Neural progenitor cell (in vitro differentiated cells): ENCODE results near the gene MEGF6. TPM values are rescaled to one million over a fixed set of nuclear protein-coding genes. Genes with fewer than 3 reads are reported as not detected.

Source experiments
- DNase-seq: peaks from one replicate; pipeline ENCODE4 v3.0.0-alpha.2; 2016; ENCODE audit warnings: low spot score
- H2AFZ ChIP-seq: fragments of 200-600 bp; sonication (generic); replicated peaks from 2 replicates; pipeline ENCODE4 v1.6.1; 2016; ENCODE audit warnings: antibody characterized with exemption
- H3F3A ChIP-seq: fragments of 200-600 bp; sonication (generic); 2 replicates; pipeline ENCODE4 v1.6.1; 2016; ENCODE audit warnings: antibody characterized with exemption, low read depth
- H3K27ac ChIP-seq: fragments of 200-600 bp; sonication (generic); 2 replicates; pipeline ENCODE4 v1.5.1; 2016; ENCODE audit warnings: mild to moderate bottlenecking
- H3K27me3 ChIP-seq: fragments of 200-600 bp; sonication (generic); 2 replicates; pipeline ENCODE4 v1.6.1; 2016; ENCODE audit warnings: mild to moderate bottlenecking, moderate library complexity
- H3K36me3 ChIP-seq: fragments of 200-600 bp; sonication (generic); 2 replicates; pipeline ENCODE4 v1.5.1; 2016
- H3K4me1 ChIP-seq: fragments of 200-600 bp; sonication (generic); 2 replicates; pipeline ENCODE4 v1.6.1; 2016; ENCODE audit warnings: mixed run types
- H3K4me2 ChIP-seq: fragments of 200-600 bp; sonication (generic); 2 replicates; pipeline ENCODE4 v1.6.1; 2016
- H3K4me3 ChIP-seq: fragments of 200-600 bp; sonication (generic); 2 replicates; pipeline ENCODE4 v1.5.1; 2016
- H3K79me2 ChIP-seq: fragments of 200-600 bp; sonication (generic); 2 replicates; pipeline ENCODE4 v1.6.1; 2016; ENCODE audit warnings: low read depth
- H3K9ac ChIP-seq: fragments of 200-600 bp; sonication (generic); 2 replicates; pipeline ENCODE4 v1.6.1; 2016
- H3K9me3 ChIP-seq: fragments of 200-600 bp; sonication (generic); 2 replicates; pipeline ENCODE4 v1.5.1; 2016; ENCODE audit warnings: low read depth
- H4K20me1 ChIP-seq: fragments of 200-600 bp; sonication (generic); 2 replicates; pipeline ENCODE4 v1.6.1; 2016; ENCODE audit warnings: low read depth
- H3K27ac Mint-ChIP-seq: 3 replicates; pipeline ENCODE4 v1.8.0; 2021; ENCODE audit warnings: mixed read lengths
- H3K27me3 Mint-ChIP-seq: 2 replicates; pipeline ENCODE4 v1.8.0; 2022; ENCODE audit warnings: low read depth, mild to moderate bottlenecking, inconsistent platforms, moderate library complexity, mixed read lengths; ENCODE audit not compliant: insufficient read depth
- H3K36me3 Mint-ChIP-seq: 3 replicates; pipeline ENCODE4 v1.8.0; 2021; ENCODE audit warnings: mixed read lengths
- H3K4me1 Mint-ChIP-seq: 3 replicates; pipeline ENCODE4 v1.8.0; 2021; ENCODE audit warnings: mixed read lengths
- H3K4me3 Mint-ChIP-seq: 3 replicates; pipeline ENCODE4 v1.8.0; 2021; ENCODE audit warnings: mild to moderate bottlenecking, moderate library complexity, mixed read lengths
- H3K9me3 Mint-ChIP-seq: 3 replicates; pipeline ENCODE4 v1.8.0; 2020; ENCODE audit warnings: mixed read lengths
- EZH2 ChIP-seq: fragments of 200-600 bp; sonication (generic); IDR thresholded peaks from 2 replicates; pipeline ENCODE4 v1.6.1; 2017; ENCODE audit warnings: antibody characterized with exemption, mild to moderate bottlenecking, moderate library complexity
- EZH2phosphoT487 ChIP-seq: fragments of 200-600 bp; sonication (generic); IDR thresholded peaks from 2 replicates; pipeline ENCODE4 v1.6.1; 2017; ENCODE audit warnings: antibody characterized with exemption
- total RNA-seq: library from RNA; depleted of rRNA; stranded (reverse); fragments of >200 nt; gene quantifications from 2 replicates; pipeline ENCODE4 v1.2.3, GENCODE V29; 2015; ENCODE audit warnings: low replicate concordance
- TF ChIP-seq, protein P1 (sequence below): fragments of 200-600 bp; sonication (generic); IDR thresholded peaks from 2 replicates; pipeline ENCODE4 v1.5.1; 2017; ENCODE audit warnings: antibody characterized with exemption, mild to moderate bottlenecking

The MEGF6 gene
- total RNA-seq, 1 donor from 2014 or later, result 1.7 TPM

DNA sequence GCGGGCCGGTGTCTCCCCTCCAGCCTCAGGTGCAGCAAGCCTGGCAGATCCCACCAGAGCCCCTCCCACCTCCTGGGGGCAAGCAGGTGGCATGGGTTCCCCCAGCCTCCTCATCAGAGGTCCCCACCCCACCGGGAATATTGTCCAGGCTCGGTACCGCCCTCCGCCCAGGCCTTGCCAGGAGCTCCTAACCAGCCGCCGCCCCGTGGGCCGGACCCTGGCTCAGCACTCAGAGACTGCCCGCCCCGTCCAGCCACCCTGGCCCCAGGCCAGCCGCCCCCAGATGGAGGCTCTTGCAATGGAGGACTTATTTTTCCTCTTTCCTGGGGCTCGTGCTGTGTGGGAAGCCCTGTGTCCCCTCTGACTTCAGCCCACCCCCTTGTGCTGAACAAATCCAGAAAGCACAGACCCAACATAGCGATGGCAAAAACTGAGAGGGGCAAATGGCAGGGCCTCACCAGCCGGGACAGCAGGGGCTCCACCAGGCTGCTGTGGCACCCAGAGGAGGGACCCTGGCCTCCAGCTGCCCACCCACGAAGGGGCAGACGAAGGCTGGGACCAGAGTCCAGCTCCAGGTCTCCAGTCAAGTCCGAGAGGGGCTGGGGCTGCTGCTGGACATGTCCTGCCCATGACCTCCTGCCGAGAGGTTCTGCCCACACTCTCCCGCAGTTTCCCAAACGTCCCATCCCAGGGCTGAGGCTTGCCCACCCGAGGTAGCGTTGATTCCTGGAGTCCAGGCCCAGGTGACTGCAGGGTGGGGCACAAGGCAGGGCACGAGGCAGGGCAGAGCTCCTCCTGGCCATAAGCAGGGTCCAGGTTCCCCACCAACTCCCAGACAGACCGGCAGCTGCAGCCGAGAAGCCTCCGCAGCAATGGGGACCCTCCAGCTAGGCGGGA is 7.5 kb downstream of the MEGF6 start:
- Mint-ChIP-seq H3K27ac (no peak overlapping the region), H3K36me3 (peaks cover 2% of the 10 kb centered on the region), H3K9me3 (no peaks in the 10 kb centered on the region), H3K4me1 (peaks cover 20% of the 10 kb centered on the region), H3K27me3 (peaks cover 2% of the 10 kb centered on the region), H3K4me3 (no peak overlapping the region)
- Histone ChIP-seq H3K4me2 (no peak overlapping the region), H3K27ac (no peak overlapping the region), H3K27me3 (no peaks in the 10 kb centered on the region), H3K9me3 (no peaks in the 10 kb centered on the region), H3K4me3 (no peak overlapping the region), H2AFZ (no peak overlapping the region), H3K9ac (no peak overlapping the region), H4K20me1 (peaks cover 24% of the 10 kb centered on the region), H3K36me3 (no peaks in the 10 kb centered on the region), H3K79me2 (peaks cover 8% of the 10 kb centered on the region), H3K4me1 (peaks cover 21% of the 10 kb centered on the region), H3F3A (no peaks in the 10 kb centered on the region)
- DNase-seq, result no peak
- TF ChIP-seq EZH2phosphoT487 (no peak), EZH2 (no peak)
- TF ChIP-seq, protein P1, sequence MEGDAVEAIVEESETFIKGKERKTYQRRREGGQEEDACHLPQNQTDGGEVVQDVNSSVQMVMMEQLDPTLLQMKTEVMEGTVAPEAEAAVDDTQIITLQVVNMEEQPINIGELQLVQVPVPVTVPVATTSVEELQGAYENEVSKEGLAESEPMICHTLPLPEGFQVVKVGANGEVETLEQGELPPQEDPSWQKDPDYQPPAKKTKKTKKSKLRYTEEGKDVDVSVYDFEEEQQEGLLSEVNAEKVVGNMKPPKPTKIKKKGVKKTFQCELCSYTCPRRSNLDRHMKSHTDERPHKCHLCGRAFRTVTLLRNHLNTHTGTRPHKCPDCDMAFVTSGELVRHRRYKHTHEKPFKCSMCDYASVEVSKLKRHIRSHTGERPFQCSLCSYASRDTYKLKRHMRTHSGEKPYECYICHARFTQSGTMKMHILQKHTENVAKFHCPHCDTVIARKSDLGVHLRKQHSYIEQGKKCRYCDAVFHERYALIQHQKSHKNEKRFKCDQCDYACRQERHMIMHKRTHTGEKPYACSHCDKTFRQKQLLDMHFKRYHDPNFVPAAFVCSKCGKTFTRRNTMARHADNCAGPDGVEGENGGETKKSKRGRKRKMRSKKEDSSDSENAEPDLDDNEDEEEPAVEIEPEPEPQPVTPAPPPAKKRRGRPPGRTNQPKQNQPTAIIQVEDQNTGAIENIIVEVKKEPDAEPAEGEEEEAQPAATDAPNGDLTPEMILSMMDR, result no peak

DNA sequence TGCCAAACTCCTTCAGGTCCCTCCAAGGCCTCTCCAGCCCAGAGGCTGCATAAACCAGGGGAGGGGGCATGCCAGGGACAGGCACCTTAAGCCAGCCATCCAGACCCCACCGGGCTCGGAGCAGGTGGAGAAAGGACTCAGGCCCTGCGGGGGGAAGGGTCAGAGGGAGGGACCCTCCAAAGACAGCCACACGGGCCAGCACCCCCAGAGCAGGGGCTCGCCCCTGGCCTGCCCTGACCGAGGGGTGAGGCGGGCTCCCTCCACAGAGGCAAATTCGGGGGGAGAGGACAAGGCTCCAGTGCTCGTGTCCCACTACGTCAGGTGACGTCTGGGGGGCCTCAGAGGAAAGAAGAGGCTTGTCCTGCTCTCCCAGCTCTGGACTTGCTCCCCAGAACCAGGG is 8.2 kb downstream of the MEGF6 start:
- Mint-ChIP-seq H3K4me3 (no peak overlapping the region), H3K36me3 (peaks cover 2% of the 10 kb centered on the region), H3K9me3 (no peaks in the 10 kb centered on the region), H3K27me3 (peaks cover 2% of the 10 kb centered on the region), H3K4me1 (peaks cover 19% of the 10 kb centered on the region), H3K27ac (no peak overlapping the region)
- Histone ChIP-seq H3K4me1 (peaks cover 21% of the 10 kb centered on the region), H4K20me1 (peaks cover 18% of the 10 kb centered on the region), H3K4me2 (no peak overlapping the region), H3K27ac (no peak overlapping the region), H3K9ac (no peak overlapping the region), H3K36me3 (no peaks in the 10 kb centered on the region), H3K79me2 (peaks cover 1% of the 10 kb centered on the region), H3K9me3 (no peaks in the 10 kb centered on the region), H3K4me3 (no peak overlapping the region), H3F3A (no peaks in the 10 kb centered on the region), H3K27me3 (no peaks in the 10 kb centered on the region), H2AFZ (no peak overlapping the region)
- DNase-seq, result no peak
- TF ChIP-seq EZH2phosphoT487, result no peak
- TF ChIP-seq, protein P1, result no peak
- TF ChIP-seq EZH2, result no peak

DNA sequence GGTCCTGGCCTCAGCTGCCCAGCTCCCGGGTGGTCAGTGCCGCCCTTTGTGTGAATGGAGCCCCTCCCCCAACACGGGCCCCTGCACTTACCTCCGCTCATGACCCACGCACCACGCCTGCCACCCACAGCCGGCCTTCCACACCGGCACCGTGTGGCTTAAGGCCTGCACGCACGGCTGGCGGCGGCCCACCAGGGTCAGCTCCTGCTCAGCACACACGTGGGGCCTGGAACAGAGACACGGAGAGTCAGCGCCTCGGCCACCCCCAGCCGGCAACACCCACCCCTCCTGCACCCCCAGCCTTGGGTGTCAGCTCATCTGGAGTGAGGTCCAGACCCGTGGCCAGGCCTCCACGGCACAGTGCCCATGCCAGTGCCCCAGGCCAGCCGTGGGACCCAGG is 8.9 kb downstream of the MEGF6 start:
- Histone ChIP-seq H3K9me3 (no peaks in the 10 kb centered on the region), H3K27ac (no peak overlapping the region)
- no peak for DNase-seq

More for the DNA sequence above, 8.9 kb downstream of the MEGF6 start:
- no peak overlapping the region for H3K27ac Mint-ChIP-seq
- peaks cover 2% of the 10 kb centered on the region for H3K27me3 Mint-ChIP-seq
- Histone ChIP-seq H3F3A (no peaks in the 10 kb centered on the region), H2AFZ (no peak overlapping the region), H3K9ac (no peak overlapping the region), H4K20me1 (peaks cover 10% of the 10 kb centered on the region), H3K4me1 (peaks cover 21% of the 10 kb centered on the region), H3K27me3 (no peaks in the 10 kb centered on the region), H3K4me3 (no peak overlapping the region), H3K4me2 (no peak overlapping the region), H3K36me3 (no peaks in the 10 kb centered on the region), H3K79me2 (no peaks in the 10 kb centered on the region)
- H3K9me3 Mint-ChIP-seq, result no peaks in the 10 kb centered on the region
- no peak overlapping the region for H3K4me3 Mint-ChIP-seq
- peaks cover 2% of the 10 kb centered on the region for H3K36me3 Mint-ChIP-seq
- H3K4me1 Mint-ChIP-seq, result peaks cover 21% of the 10 kb centered on the region
- TF ChIP-seq EZH2 (no peak), EZH2phosphoT487 (no peak)
- TF ChIP-seq, protein P1, result no peak
